Thyroid gland (tissue), 4 donors: ENCODE data around the gene IQCE. TPM values are rescaled to one million over a fixed set of nuclear protein-coding genes. Genes with fewer than 3 reads are reported as not detected.

Source experiments
- DNase-seq, 2 donors: peaks; one replicate each; pipeline ENCODE4 v3.0.0-alpha.2; 2019
- H3K27ac ChIP-seq, 3 donors: fragments of 200-600 bp; sonication (generic); 1 replicate in 2 of 3; 2 replicates in 1 of 3; pipeline ENCODE4 v1.5.1; 2016 to 2019; ENCODE audit warnings: mild to moderate bottlenecking in 1 of 3, moderate library complexity in 1 of 3
- H3K27me3 ChIP-seq: fragments of 200-600 bp; sonication (generic); one replicate; pipeline ENCODE4 v1.5.1; 2019
- H3K36me3 ChIP-seq, 2 donors: fragments of 200-600 bp; sonication (generic); one replicate each; pipeline ENCODE4 v1.5.1; 2016 to 2019
- H3K4me1 ChIP-seq, 2 donors: fragments of 200-600 bp; sonication (generic); one replicate each; pipeline ENCODE4 v1.5.1; 2017 to 2019
- H3K4me3 ChIP-seq, 3 donors: fragments of 200-600 bp; sonication (generic); replicated peaks in 1 of 3; 1 replicate in 2 of 3; 2 replicates in 1 of 3; pipeline ENCODE4 v1.5.1; 2016; ENCODE audit warnings: mild to moderate bottlenecking in 1 of 3
- H3K9me3 ChIP-seq: fragments of 200-600 bp; sonication (generic); one replicate; pipeline ENCODE4 v1.5.1; 2017
- CTCF ChIP-seq, 6 experiments: fragments of 200-600 bp in 3 of 6; fragments of 450-650 bp in 3 of 6; sonication (generic) in 3 of 6; IDR thresholded peaks; one replicate each; pipeline ENCODE4 v1.5.1; 2016 to 2019; ENCODE audit warnings: antibody characterized with exemption in 6 of 6, mild to moderate bottlenecking in 2 of 6, inconsistent platforms in 1 of 6, moderate library complexity in 1 of 6
- POLR2A ChIP-seq, 2 donors: fragments of 450-650 bp; IDR thresholded peaks; one replicate each; pipeline ENCODE4 v1.6.1; 2017; ENCODE audit warnings: antibody characterized with exemption in 2 of 2, mild to moderate bottlenecking in 2 of 2, moderate library complexity in 1 of 2
- WGBS, 2 donors: methylation state at CpG; one replicate each; pipeline ENCODE4 v1.1.5; 2017; 5-methylcytosine and 5-hydroxymethylcytosine counted together
- intact Hi-C: fragments of 100-400 bp; cut with DNase I; formaldehyde crosslinking; loops from one replicate; pipeline ENCODE4 v1.15.1; 2023
- total RNA-seq, 4 donors: library from RNA; depleted of rRNA; stranded (reverse); fragments of >200 nt; gene quantifications; one replicate each; pipeline ENCODE4 v1.2.3, GENCODE V29; 2016

The IQCE gene
- total RNA-seq, 4 donors from 2014 or later: 16.0 to 40.2 (median 37.2) TPM

- 93 to 96% methylated on average over 14 of the region's 14 CpGs for WGBS, 2 donors
- H3K36me3 ChIP-seq: peaks cover 0 to 4% of the 10 kb centered on the region in 2 donors
- peaks cover 28 to 40% of the 10 kb centered on the region in 2 donors for H3K4me1 ChIP-seq
- H3K27ac ChIP-seq: no peak overlapping the region
- intact Hi-C loops: no loop called here
- no peaks in the 10 kb centered on the region for H3K27me3 ChIP-seq
- TF ChIP-seq POLR2A (IDR thresholded peaks at IDR 0.05): no peak
- TF ChIP-seq CTCF (IDR thresholded peaks at IDR 0.05): no peak
- DNase-seq: no peak
- H3K4me3 ChIP-seq: no peak overlapping the region
- no peaks in the 10 kb centered on the region for H3K9me3 ChIP-seq
Measured at GRCh38 chr7:2610466-2610865, 51.7 kb downstream of the IQCE start.

DNA sequence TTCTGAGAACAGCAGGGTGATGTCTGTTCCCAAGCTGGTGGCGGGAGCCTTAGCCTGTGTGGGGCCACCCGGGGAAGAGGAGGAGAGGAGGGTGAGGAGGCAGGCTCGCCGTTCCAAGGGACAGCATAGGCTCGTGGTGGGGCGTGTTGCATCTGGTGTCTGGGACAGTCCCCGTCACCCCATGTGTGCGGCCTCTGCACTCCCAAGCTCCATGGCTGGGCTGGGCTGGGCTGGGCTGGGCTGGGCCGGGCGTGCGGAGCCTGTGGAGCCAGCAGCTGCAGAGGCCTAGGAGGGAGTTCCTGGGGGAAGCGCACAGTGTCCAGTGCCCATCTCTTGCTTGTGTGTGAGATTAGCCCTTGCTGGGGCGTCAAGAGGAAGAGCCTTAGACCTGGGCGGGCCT lies 52.1 kb downstream of the IQCE start:
- no peak overlapping the region for H3K27ac ChIP-seq
- H3K4me3 ChIP-seq: no peak overlapping the region
- TF ChIP-seq POLR2A (IDR thresholded peaks at IDR 0.05): no peak
- no peak for TF ChIP-seq CTCF (IDR thresholded peaks at IDR 0.05)
- H3K36me3 ChIP-seq: peaks cover 0 to 4% of the 10 kb centered on the region in 2 donors
- no peaks in the 10 kb centered on the region for H3K27me3 ChIP-seq
- no peaks in the 10 kb centered on the region for H3K9me3 ChIP-seq
- H3K4me1 ChIP-seq: peaks cover 29 to 40% of the 10 kb centered on the region in 2 donors
- intact Hi-C loops: no loop called here
- WGBS, 2 donors: 90 to 94% methylated on average over 5 to 6 of the region's 14 CpGs
- no peak for DNase-seq

DNA sequence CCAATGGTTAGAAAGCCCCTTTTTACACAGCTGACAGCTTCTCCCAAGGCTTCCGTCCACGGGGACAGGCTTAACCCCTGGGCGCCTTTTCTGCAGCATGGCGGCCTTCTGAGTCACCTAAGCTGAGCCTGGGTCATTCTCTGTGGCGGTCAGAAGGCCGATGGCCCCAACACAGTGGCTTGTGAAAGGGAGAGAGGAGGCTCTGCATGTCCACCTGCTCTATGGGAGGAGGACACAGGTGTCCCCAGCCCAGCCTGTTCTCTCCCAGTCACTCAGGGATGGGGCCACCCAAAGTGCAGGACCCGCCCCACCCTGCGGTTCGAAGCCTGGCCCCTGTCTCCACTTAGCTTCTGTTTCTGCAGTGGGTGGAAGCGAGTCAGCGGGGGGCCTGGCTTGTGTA lies 52.6 kb downstream of the IQCE start:
- Histone ChIP-seq H3K4me1 (peaks cover 29 to 41% of the 10 kb centered on the region in 2 donors), H3K9me3 (no peaks in the 10 kb centered on the region), H3K4me3 (no peak overlapping the region), H3K27ac (no peak overlapping the region), H3K36me3 (peaks cover 0 to 4% of the 10 kb centered on the region in 2 donors), H3K27me3 (no peaks in the 10 kb centered on the region)
- intact Hi-C loops: no loop called here
- DNase-seq: no peak
- 96% methylated on average over 8 to 11 of the region's 11 CpGs for WGBS, 2 donors
- no peak for TF ChIP-seq POLR2A (IDR thresholded peaks at IDR 0.05)

DNA sequence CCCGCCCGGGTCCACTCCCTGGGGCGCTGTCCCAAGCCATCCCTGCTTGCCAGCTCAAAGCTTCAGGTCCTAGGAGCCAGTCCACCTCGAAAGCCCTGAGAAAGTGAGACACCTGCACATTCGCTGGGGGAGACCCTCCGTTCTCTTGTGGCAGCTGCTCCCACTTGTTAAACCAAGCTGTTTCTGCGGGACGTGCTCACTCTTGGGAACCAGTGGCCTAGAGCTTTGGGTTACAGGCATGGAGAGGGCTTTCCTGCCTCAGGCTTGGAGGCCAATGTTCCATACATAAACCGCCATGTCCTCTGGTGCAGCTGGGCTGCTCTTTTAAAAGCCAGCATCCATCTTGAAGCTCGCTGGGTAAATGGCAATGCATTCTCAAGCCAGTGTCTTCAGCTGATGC lies 53.1 kb downstream of the IQCE start:
- Histone ChIP-seq H3K9me3 (no peaks in the 10 kb centered on the region), H3K4me3 (no peak overlapping the region), H3K36me3 (peaks cover 0 to 4% of the 10 kb centered on the region in 2 donors), H3K4me1 (peaks cover 31 to 47% of the 10 kb centered on the region in 2 donors), H3K27ac (peak overlapping the region in 1 of 3 donors; percentile 93), H3K27me3 (no peaks in the 10 kb centered on the region)
- intact Hi-C loops: no loop called here
- no peak for DNase-seq
- TF ChIP-seq POLR2A (IDR thresholded peaks at IDR 0.05) (no peak), CTCF (IDR thresholded peaks at IDR 0.05) (no peak)
- WGBS, 2 donors: 90 to 95% methylated on average over 7 to 10 of the region's 10 CpGs

DNA sequence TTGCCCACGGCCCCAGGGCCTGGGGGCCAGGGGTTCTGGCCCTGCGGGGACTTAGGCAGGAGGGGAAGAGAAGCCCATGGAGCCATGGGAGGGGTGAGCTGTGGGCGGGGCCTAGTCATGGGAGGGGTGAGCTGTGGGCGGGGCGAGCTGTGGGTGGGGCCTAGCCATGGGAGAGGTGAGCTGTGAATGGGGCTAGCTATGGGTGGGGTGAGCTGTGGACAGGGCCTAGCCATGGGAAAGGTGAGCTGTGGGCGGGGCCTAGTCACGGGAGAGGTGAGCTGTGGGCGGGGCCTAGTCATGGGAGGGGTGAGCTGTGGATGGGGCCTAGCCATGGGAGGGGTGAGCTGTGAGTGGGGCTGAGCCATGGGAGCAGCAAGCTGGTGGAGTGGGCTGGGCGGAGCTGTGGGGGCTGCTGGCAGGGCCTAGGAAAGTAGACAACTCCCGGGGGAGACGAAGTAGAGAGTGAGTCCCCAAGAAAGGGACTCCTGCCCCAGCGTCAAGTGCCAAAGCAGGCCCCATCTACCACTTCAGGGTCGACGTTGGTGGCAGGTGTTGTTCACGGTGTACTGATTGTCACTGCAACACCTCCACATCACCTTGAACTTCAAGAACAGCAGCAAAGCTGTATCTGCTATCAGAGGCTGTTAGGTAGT lies 53.8 kb downstream of the IQCE start:
- 63 to 64% methylated on average over 13 to 15 of the region's 15 CpGs for WGBS, 2 donors

More for the DNA sequence above, 53.8 kb downstream of the IQCE start:
- Histone ChIP-seq H3K4me3 (no peak overlapping the region), H3K27me3 (no peaks in the 10 kb centered on the region), H3K4me1 (peaks cover 38 to 50% of the 10 kb centered on the region in 2 donors), H3K9me3 (no peaks in the 10 kb centered on the region), H3K27ac (peak overlapping the region; percentile 93 to 97 (median 96)), H3K36me3 (peaks cover 0 to 4% of the 10 kb centered on the region in 2 donors)
- DNase-seq: peak; percentile 43 to 47
- no peak for TF ChIP-seq POLR2A (IDR thresholded peaks at IDR 0.05)
- no peak for TF ChIP-seq CTCF (IDR thresholded peaks at IDR 0.05)
- intact Hi-C loops: no loop called here
